Thymus (tissue), 14 donors: ENCODE measurements around the gene CCDC88B. TPM values are rescaled to one million over a fixed set of nuclear protein-coding genes. Genes with fewer than 3 reads are reported as not detected.
A peak's percentile ranks its signal among the peaks of the same experiment; 100 is the strongest.

Experiments
- DNase-seq, 9 donors: peaks; one replicate each; pipeline ENCODE4 v3.0.0-alpha.2; 2013; ENCODE audit warnings: low spot score in 9 of 9, low read depth in 6 of 9, missing footprints in 1 of 9
- H3K27ac ChIP-seq, 2 donors: one replicate each; pipeline ENCODE4 v1.5.1; 2013; ENCODE audit warnings: control low read depth in 1 of 2, low read depth in 1 of 2, low read length in 1 of 2, mild to moderate bottlenecking in 1 of 2, moderate library complexity in 1 of 2
- H3K27me3 ChIP-seq, 2 donors: one replicate each; pipeline ENCODE4 v1.5.1; 2013; ENCODE audit warnings: low read length in 1 of 2; ENCODE audit not compliant: control insufficient read depth in 2 of 2, insufficient read depth in 1 of 2
- H3K36me3 ChIP-seq, 2 donors: one replicate each; pipeline ENCODE4 v1.5.1; 2013; ENCODE audit warnings: low read length in 1 of 2, mild to moderate bottlenecking in 1 of 2, moderate library complexity in 1 of 2; ENCODE audit not compliant: control insufficient read depth in 2 of 2, insufficient read depth in 2 of 2
- H3K4me1 ChIP-seq, 2 donors: one replicate each; pipeline ENCODE4 v1.5.1; 2013; ENCODE audit warnings: low read length in 2 of 2; ENCODE audit not compliant: control insufficient read depth in 2 of 2, insufficient read depth in 2 of 2
- H3K4me3 ChIP-seq, 2 donors: one replicate each; pipeline ENCODE4 v1.5.1; 2013; ENCODE audit warnings: low read length in 2 of 2, control low read depth in 1 of 2, mild to moderate bottlenecking in 1 of 2
- H3K9me3 ChIP-seq, 2 donors: one replicate each; pipeline ENCODE4 v1.5.1; 2013; ENCODE audit warnings: low read length in 1 of 2, mild to moderate bottlenecking in 1 of 2; ENCODE audit not compliant: control insufficient read depth in 2 of 2, insufficient read depth in 1 of 2
- WGBS: extraction: QIAGEN DNeasy Blood & Tissue Kit; methylation state at CpG from one replicate; pipeline ENCODE4 v1.1.7; 2013; 5-methylcytosine and 5-hydroxymethylcytosine counted together
- long read RNA-seq, 10 donors: transcript quantifications; one replicate each; lab custom pipeline, GENCODE V29; 2026
- polyA plus RNA-seq: library from polyadenylated mRNA; stranded (reverse); fragments of 200-250 nt; gene quantifications from one replicate; pipeline ENCODE4 v1.2.3, GENCODE V29; 2013
- total RNA-seq: library from RNA; stranded (reverse); fragments of 120-200 nt; gene quantifications from one replicate; pipeline ENCODE4 v1.2.4, GENCODE V29; 2013
- donor health status: healthy.

Gene CCDC88B, protein sequence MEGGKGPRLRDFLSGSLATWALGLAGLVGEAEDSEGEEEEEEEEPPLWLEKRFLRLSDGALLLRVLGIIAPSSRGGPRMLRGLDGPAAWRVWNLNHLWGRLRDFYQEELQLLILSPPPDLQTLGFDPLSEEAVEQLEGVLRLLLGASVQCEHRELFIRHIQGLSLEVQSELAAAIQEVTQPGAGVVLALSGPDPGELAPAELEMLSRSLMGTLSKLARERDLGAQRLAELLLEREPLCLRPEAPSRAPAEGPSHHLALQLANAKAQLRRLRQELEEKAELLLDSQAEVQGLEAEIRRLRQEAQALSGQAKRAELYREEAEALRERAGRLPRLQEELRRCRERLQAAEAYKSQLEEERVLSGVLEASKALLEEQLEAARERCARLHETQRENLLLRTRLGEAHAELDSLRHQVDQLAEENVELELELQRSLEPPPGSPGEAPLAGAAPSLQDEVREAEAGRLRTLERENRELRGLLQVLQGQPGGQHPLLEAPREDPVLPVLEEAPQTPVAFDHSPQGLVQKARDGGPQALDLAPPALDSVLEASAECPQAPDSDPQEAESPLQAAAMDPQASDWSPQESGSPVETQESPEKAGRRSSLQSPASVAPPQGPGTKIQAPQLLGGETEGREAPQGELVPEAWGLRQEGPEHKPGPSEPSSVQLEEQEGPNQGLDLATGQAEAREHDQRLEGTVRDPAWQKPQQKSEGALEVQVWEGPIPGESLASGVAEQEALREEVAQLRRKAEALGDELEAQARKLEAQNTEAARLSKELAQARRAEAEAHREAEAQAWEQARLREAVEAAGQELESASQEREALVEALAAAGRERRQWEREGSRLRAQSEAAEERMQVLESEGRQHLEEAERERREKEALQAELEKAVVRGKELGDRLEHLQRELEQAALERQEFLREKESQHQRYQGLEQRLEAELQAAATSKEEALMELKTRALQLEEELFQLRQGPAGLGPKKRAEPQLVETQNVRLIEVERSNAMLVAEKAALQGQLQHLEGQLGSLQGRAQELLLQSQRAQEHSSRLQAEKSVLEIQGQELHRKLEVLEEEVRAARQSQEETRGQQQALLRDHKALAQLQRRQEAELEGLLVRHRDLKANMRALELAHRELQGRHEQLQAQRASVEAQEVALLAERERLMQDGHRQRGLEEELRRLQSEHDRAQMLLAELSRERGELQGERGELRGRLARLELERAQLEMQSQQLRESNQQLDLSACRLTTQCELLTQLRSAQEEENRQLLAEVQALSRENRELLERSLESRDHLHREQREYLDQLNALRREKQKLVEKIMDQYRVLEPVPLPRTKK (N-terminal part only)
- total RNA-seq (26.9 TPM), polyA plus RNA-seq (480 TPM)
- long read RNA-seq, donor 1 = 0 reads
- long read RNA-seq, donor 2 = 0 reads
- long read RNA-seq, donor 3, full-length matches to known transcripts = 3 of 19 reads
- long read RNA-seq, donor 3, partial matches to known transcripts = 16 of 19 reads
- long read RNA-seq, donor 3, other reads (novel, unspliced or antisense) = 0 of 19 reads
- long read RNA-seq, donor 4 = 0 reads
- long read RNA-seq, donor 5, full-length matches to known transcripts = 4 of 4 reads
- long read RNA-seq, donor 5, partial matches to known transcripts = 0 of 4 reads
- long read RNA-seq, donor 5, other reads (novel, unspliced or antisense) = 0 of 4 reads
- long read RNA-seq, donor 6, full-length matches to known transcripts = 1 of 1 reads
- long read RNA-seq, donor 6, partial matches to known transcripts = 0 of 1 reads
- long read RNA-seq, donor 6, other reads (novel, unspliced or antisense) = 0 of 1 reads
- long read RNA-seq, donor 7 = 0 reads
- long read RNA-seq, donor 8 = 0 reads
- long read RNA-seq, donor 9, partial matches to known transcripts = 0 of 1 reads
- long read RNA-seq, donor 9, other reads (novel, unspliced or antisense) = 0 of 1 reads
- long read RNA-seq, donor 10, partial matches to known transcripts = 0 of 1 reads
- long read RNA-seq, donor 10, other reads (novel, unspliced or antisense) = 0 of 1 reads

DNA sequence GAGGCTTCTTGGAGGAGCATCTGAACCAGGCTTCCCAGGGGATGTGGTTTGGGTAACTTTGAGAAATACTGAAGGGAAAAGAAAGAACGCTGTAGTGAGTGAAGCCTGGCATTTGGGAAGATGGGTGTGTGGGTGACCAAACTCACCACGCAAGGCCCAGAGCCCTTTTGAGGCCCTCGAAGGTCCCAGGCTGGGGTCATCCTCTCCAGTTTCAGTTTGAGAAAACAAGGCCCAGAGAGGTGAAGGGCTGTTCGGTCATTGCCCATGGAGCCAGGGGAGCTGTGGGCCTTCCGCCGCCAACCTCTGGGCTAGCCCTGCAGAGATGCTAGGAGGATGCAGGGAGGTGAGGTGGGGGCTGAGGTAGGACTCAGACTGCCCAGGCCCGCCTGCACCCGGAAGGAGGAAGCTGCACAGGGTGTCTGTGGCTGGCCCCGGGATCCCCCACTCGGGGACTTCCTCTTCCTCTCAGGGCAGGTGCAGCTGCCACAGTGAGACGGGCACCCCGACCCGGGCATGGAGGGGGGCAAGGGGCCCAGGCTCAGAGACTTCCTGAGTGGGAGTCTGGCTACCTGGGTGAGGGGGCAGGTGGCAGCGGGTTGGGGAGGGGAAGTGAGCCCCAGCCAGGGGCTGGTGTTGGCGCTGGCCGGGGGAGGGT, at the start of gene CCDC88B:
Gene CCDC88B (plus strand): TSS at position 451 of the 655 bp plus-strand sequence. CDS start 63 bp downstream, at position 514.
- 15% methylated on average over 16 of the region's 16 CpGs for WGBS
- peak within 1 kb of the TSS; percentile 61 to 64 for H3K4me3 ChIP-seq
- no peaks in the 10 kb centered on the region for H3K27me3 ChIP-seq
- H3K4me1 ChIP-seq = peaks cover 24 to 53% of the 10 kb centered on the region in 2 donors
- peak in 5 of 9 donors; percentile 68 to 93 (median 84) for DNase-seq
- peaks cover 0 to 7% of the 10 kb centered on the region in 2 donors for H3K9me3 ChIP-seq
- peaks cover 18 to 29% of the 10 kb centered on the region in 2 donors for H3K36me3 ChIP-seq
- H3K27ac ChIP-seq = peak within 1 kb of the TSS; percentile 86 to 92

DNA sequence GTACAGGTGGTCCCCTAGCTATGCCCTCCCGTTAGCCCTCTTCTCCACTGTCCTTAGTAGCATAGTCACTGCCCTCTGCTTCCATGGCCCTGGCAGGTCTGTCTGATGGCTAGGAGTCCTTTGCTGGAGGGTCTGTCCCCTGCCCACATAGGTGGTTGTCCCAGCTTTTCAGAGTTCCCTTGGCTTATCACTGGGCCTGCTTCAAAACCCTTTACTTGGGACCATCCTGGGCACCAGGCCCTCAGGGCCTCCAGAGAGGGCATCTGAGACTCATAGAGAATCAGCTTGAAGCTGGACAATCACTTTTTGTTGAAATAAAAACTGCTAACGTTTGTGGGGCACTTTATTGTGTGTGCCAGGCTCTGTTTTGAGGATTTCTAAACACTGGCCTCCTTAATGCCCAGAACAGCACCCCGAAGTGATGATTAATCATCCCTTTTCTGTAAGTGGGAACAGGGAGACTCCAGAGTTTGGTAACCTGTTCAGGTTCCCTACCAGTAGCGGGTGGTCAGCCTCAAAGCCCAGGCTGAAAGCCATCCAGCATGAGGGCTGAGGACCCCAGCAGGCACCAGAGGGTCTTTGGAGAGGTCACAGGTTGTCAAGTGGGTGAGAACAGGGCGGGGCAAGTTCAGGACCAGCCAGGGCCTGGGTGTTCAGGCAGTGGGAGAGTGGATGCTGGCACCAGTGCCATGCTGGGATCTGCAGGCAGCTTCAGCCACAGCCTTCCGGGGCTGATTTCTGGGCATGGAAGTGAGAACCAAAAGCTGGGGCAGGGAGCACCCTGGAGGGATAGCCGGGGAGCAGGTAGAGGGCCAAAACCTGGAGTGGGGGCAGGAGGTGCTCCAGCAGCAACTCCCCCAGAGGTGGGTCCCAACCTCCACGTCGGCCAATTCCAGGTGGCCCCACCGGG, 49.4 kb upstream of the CCDC88B start:
- Histone ChIP-seq H3K4me3 (no peak overlapping the region), H3K9me3 (peaks cover 0 to 5% of the 10 kb centered on the region in 2 donors), H3K36me3 (peaks cover 0 to 3% of the 10 kb centered on the region in 2 donors), H3K27ac (no peak overlapping the region), H3K4me1 (peaks cover 11 to 13% of the 10 kb centered on the region in 2 donors), H3K27me3 (peaks cover 52 to 68% of the 10 kb centered on the region in 2 donors)
- WGBS = 66% methylated on average over 10 of the region's 10 CpGs
- no peak for DNase-seq

DNA sequence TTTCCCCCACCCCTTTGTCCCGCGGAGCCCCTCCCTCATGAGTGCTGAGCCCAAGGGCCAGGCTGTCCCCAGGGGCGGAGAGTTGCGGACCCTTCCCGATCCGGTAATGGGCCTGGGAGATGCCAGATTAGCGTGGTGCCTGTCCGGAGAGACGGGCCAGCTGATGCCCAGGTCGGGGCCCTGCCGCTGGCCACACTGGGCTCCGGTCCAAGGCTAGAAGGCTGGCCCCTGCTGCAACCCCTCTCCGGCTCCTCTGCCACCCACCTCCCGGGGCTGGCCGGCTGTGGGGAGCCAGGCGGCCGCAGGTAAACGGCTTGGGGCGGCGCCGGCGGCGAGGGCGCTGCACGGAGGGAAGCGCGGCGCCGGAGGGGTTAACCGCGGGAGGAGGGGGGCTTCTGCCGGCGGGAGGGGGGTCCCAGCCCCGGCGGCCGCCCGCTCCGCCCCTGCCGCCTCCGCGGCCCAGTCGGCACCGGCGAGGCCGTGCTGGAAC, 48.7 kb upstream of the CCDC88B start, which contains the start of gene KCNK4:
Gene KCNK4 (plus strand): TSS at position 41 of the 490 bp plus-strand sequence. CDS start 1,717 bp downstream, outside the sequence.
- H3K36me3 ChIP-seq = peaks cover 0 to 3% of the 10 kb centered on the region in 2 donors
- peaks cover 59 to 75% of the 10 kb centered on the region in 2 donors for H3K27me3 ChIP-seq
- DNase-seq = no peak
- WGBS = 6% methylated on average over 45 of the region's 45 CpGs
- no peak within 1 kb of the TSS for H3K27ac ChIP-seq
- peak within 1 kb of the TSS in 1 of 2 donors; percentile 29 for H3K4me3 ChIP-seq
- H3K9me3 ChIP-seq = peaks cover 0 to 5% of the 10 kb centered on the region in 2 donors
- H3K4me1 ChIP-seq = peaks cover 7 to 8% of the 10 kb centered on the region in 2 donors

DNA sequence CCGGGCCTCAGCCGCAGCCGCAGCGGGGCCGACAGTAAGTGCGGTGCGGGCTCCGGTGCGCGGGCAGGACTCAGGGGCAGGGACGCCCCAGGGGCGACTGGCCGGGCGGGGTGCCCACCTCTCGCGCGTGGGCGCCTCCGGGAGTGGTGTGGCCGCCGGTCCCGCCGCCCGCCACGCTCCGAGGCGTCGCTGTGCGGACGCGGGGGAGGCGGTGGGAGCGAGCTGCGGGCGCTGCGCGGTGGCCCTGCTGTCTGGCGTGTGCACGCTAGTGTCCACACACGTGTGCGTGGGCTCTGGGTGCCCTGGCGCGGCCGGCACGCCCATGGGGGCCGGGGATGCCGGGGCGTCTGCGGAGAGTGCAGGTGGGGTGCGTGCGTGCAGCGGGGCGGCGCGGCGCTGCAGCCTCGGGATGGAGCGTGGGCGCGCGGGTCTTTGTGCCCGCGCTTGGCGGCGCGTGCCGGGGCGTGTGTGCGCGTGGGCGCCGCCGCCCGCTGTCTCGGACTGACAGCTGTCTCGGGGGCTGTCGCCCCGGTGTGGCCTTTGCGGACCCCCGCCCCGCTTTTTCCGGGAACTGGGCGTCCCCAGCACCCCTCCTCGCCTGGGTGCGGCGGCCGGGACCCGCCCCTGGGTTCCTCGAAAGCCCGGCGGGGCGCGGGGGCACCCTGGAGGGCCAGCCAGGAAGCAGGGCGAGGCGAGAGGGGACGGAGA, 48.1 kb upstream of the CCDC88B start:
- Histone ChIP-seq H3K27ac (no peak overlapping the region), H3K4me1 (peaks cover 3 to 4% of the 10 kb centered on the region in 2 donors), H3K36me3 (peaks cover 0 to 3% of the 10 kb centered on the region in 2 donors), H3K27me3 (peaks cover 65 to 81% of the 10 kb centered on the region in 2 donors), H3K9me3 (peaks cover 0 to 5% of the 10 kb centered on the region in 2 donors), H3K4me3 (peak overlapping the region in 1 of 2 donors; percentile 29)
- no peak for DNase-seq
- 1% methylated on average over 96 of the region's 96 CpGs for WGBS

DNA sequence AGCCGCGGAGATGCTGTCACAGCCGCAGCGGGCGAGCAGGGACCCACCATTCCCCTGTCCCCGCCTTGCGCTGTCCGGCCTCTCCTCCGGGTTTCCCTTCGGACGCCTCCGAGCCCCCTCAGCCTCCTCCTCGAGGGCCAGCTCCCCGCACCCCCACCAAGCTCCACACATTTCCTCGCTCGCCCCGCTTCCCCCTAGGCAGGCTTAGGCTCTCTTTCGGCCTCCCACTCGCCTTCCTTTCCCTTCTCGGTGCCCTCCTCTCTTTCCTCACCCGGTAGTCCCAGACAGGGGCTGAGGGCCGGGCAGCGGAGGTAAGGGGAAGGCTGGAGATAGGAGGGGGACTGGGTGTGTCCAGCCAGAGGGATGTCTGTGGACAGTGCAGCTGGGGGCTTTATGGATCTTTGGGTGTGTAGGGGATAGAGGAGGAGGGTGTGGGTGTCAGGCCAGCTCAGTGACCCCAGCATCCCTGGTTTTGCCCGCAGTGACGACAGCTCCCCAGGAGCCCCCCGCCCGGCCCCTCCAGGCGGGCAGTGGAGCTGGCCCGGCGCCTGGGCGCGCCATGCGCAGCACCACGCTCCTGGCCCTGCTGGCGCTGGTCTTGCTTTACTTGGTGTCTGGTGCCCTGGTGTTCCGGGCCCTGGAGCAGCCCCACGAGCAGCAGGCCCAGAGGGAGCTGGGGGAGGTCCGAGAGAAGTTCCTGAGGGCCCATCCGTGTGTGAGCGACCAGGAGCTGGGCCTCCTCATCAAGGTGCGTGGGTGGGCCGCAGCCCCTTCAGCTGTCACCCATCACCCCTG, 47.3 kb upstream of the CCDC88B start:
- Histone ChIP-seq H3K27ac (no peak overlapping the region), H3K4me3 (peak overlapping the region in 1 of 2 donors; percentile 29), H3K36me3 (peaks cover 0 to 3% of the 10 kb centered on the region in 2 donors), H3K9me3 (peaks cover 0 to 5% of the 10 kb centered on the region in 2 donors), H3K27me3 (peaks cover 72 to 89% of the 10 kb centered on the region in 2 donors), H3K4me1 (peaks cover 3 to 11% of the 10 kb centered on the region in 2 donors)
- 39% methylated on average over 42 of the region's 42 CpGs for WGBS
- DNase-seq = no peak

DNA sequence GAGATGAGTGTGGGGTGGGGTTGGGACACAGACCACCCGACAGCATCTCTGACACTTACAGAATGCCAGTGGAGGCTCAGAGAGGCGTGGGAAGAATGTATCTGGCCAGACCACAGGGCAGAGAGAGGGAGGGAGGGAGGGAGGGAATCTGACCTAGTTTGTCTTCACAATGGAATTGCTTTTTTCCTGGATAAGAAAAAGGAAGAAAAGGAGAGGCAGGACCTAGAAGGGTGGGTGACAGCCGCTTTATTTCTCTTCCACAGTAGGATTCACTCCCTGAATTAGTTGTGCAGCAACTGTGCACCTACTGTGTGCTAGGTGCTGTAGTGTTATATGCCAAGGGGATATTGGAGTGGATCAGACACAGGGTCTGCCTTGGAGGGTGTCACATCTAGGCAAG, 45.2 kb upstream of the CCDC88B start:
- no peak overlapping the region for H3K4me3 ChIP-seq
- H3K9me3 ChIP-seq = peaks cover 0 to 7% of the 10 kb centered on the region in 2 donors
- no peak for DNase-seq
- no peak overlapping the region for H3K27ac ChIP-seq
- peaks cover 90 to 100% of the 10 kb centered on the region in 2 donors for H3K27me3 ChIP-seq
- H3K36me3 ChIP-seq = no peaks in the 10 kb centered on the region
- 85% methylated on average over 3 of the region's 3 CpGs for WGBS
- H3K4me1 ChIP-seq = peaks cover 3 to 15% of the 10 kb centered on the region in 2 donors
